Activated T-helper 9 cell treated with anti-CD3 and anti-CD28 coated beads, Interleukin-2, amount 50 U/mL, for 16 hours (primary cell): ENCODE results near the gene ABCG1.

Experiments
- DNase-seq: peaks from one replicate; pipeline ENCODE4 v3.0.0-alpha.2; 2020; ENCODE audit warnings: low read depth

ABCG1 gene

DNA sequence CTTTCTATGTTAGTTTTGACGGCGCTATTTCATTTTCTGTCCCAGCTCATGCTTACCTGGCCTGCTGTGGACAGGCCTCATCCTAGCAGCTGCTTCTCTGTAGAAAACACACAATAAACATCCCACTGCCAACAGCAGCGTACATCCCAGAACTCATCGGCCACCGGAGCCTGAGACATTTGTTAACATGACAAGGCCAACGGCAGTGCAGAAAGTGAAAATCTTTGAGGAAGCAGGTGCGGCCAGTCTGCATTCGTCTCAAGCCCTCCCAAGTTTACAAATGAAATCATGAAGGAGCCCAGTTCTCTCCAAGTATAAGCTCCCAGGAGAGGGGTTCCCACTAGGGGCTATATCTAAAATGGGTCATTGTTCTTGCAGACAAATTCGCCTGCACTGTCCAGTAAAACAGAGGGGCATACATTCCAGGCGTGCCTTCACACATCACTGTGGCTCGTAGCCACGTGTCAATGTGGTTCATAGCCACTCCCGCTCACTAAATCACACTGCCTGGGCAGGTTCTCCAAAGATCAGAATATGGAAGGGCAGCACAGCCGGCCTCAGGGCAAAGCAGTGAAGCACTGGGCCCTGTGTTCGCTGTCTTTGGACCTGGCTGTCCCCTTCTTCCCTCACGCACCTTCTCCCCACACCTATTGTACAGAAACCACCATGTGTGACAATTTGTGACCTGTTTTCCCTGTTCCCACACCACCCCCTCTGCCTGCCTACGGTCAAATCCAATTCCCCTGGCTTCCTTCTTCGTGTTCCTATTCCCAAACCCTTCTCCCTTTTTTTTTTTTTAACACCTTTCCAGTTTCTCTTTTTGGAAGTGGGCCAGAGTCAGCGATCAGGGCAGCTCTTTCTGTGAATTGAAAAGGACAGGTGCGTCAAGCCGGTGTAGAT, 27.0 kb upstream of the ABCG1 start:
- DNase-seq: no peak

DNA sequence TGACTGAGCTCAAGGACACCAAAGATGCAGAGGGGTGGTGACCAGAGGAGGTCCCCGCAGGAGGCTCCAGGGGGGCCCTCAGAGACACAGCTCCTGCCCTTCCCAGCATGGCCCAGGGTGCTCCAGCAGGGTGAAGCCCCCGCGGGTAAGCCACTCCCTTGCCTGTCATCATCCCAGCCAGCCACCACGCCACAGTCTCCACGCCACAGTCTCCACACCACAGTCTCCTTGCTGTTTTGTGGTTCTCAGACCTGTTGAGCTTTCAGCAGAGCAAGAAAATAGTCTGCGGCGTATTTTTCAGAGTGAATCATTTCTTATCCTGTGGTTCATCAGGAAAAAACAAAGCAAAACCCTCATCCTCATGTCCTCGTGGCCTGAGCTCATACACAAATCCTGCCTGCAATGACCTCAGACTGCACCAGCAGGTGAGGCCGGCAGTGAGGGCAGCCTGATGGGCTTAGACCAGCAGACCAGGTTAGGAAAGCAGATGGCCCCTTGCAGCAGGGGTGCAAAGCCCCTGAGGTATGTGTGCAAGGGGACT, 25.7 kb upstream of the ABCG1 start:
- DNase-seq: peak; percentile 29

DNA sequence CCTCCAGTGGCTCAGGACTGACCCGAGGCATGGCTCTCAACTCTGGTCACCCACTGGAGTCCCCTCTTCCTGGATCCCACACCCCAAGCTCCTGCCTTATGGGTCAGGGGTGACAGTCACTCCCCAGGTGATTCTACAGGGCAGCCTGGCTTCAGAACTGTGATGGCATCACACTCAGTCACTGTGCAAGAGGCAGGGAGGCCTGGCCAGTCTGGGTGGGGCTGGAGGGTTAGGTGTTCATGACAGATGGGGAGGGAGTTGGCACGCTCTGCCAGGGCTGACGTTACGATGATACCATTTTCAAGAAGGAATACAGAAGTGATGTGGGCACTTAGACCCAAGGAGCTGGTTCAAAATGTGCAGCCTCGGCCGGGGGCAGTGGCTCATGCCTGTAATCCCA, 25.2 kb upstream of the ABCG1 start:
- DNase-seq: no peak

DNA sequence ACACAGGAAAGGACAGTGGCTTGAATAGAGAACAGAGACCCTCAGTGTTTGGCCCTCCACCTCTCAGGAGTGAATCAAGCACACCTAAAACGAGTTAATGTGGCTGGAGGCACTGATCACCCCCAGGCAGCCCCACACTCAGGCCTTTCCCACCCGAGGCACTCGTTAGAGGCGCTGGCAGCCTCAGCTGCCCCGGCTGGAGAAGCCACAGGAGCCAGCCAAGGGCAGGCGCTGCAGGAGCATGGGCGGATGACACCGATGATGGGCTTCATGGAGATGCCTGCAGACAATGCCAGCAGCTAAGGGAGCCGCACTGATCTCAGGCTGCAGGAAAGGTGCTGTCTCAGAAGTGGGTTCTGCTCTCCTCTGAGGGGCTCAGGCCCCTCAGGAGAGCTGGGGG, 24.1 kb upstream of the ABCG1 start:
- no peak for DNase-seq

DNA sequence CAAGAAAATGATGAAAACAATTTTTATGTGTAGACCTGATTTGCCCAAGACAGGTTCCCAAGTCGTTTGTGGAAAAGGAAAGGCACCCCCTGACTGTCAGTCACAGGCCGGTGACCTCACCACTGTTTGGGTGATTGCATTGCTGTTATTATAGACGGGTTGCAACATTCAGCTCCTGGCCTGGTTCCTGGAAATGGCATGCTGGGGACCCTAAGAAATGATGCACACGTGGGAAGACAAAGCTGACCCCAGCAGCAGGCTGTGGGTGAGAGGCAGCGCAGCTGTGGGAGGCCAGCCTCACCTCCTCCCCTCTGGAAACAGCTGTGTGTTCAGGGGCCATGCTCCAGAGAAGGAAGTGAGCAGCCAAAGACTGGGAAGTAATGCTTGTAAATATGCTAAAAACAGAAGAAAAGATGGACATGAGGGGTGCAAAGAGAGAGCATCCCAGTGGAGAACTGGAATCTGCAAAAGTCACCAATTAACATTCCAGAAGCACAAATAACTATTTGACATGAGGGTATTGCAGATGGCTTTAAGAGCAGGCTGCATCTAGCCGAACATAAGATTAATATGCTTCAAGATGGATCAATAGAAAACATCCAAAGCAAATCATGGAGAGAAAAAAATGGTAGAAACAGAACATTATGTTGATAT, 23.4 kb upstream of the ABCG1 start:
- no peak for DNase-seq

DNA sequence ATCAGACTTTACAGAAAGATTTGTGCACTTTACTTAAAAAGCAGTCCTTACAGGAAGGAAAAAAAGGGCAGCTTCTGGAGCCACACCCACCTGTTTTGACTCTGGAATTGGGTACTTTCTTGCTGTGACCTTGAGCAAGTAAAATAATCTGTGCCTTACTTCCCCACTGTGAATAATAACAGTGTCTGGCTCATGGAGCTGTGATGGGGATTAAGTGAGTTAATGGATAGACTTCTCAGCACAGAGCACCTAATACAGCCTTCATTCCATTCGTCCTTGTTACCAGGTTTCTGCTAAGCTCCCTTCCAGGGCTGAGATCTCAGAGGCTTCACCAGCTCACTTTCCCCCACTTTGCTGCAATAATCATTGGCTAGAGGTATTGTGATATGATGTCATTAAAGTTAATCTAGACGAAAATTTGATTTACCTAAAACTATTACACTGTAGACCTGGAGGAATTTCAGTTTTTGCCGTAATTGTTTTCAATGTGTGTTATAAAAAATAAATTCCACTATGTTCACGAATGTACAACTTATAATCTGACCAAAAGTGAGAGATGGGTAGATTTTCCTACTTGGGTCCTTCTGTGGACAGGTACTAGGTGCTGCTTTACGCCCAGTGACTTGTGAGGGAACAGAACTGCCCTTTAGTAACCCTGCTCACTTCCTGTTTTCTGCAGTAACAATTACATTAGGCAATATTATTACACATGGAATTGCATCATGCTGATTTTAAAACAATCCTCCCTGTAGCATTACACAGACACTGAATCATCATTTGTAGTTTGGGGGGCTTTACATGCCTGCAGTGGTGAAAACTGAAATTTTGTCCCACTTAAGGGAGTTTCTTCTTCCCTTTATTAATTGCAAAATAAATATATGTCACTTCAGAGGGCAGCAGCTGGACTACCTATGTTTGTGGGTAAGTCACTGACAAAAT, 19.7 kb upstream of the ABCG1 start:
- no peak for DNase-seq

DNA sequence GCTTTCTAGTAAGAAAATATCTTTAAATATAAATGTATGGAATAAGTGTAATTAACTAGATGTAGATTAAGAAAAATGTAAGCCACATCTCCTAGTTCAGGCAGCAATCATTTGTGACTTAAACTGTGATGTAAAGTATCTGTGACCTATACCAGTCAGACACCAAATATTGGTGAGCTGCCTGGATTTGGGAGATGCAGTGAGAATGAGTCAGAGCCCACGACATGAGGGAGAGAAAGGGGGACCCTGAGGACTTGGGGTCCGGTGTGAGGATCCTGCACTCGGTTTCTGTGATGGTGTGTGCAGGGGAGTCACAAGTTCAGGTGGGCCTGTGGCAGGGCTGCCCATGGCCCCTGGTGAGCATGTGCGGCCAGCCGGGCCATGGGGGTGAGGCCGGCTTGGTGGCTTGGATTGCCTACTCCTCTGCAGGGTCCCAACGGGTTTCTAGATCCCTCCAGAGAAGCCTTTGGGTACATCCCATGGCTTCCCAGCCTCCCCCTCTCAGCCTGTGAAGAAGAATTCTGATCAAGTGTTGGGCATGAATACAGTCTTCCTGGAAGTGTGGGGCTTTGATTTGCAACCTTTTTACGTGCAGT, 19.0 kb upstream of the ABCG1 start:
- DNase-seq: no peak

DNA sequence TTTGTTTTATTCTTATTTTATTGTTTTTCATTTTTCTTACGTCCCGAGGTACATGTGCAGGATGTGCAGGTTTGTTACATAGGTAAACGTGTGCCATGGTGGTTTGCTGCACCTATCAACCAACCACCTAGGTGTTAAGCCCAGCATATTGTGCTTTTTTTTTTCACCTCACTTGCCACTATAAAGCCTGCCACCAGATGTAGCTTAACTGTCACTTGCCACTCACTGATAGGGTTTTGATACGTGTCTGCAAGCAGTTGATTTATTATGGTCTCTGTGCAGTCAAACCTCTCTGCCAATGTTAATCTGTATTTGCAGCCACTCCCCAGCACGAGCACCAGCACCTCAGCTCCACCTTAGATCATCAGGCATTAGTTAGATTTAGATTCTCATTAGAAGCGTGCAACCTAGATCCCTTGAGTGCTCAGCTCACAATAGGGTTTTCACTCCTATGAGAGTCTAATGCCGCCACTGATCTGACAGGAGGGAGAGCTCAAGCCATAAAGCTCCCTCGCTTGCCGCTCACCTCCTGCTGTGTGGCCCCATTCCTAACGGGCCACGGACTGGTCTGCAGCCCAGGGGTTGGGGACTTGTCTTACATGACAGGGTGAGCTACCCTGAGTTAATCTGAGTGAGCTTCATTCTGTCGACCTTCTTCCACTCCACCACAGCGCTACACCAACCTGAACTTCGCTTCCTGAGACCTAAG, 17.9 kb upstream of the ABCG1 start:
- no peak for DNase-seq

DNA sequence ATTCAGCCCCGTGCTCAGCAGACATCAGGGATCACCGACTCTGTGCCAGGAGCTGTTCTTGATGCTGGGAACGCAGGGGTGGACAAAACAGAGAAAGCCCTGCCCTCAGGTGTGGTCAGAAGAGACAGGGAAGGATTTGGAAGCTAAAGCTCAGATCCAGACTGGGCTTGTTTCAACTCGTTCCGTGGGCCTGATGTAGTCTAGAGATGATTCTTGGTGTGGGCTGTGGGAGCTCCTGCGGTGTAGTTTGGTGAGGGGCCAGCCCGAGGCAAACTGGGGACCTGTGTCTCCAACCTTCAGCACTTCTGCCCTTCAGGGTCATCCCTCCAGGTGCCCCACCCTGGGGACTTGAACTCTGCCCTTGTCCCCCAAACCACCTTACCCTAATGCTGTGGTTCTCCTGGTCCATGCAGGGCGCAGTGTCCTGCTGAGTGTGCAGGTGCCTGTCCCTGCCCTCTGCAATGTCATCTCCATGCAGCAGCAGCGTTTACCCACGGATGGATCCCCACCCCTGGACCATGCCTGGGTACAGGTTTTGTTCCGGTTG, 17.3 kb upstream of the ABCG1 start:
- DNase-seq: no peak

DNA sequence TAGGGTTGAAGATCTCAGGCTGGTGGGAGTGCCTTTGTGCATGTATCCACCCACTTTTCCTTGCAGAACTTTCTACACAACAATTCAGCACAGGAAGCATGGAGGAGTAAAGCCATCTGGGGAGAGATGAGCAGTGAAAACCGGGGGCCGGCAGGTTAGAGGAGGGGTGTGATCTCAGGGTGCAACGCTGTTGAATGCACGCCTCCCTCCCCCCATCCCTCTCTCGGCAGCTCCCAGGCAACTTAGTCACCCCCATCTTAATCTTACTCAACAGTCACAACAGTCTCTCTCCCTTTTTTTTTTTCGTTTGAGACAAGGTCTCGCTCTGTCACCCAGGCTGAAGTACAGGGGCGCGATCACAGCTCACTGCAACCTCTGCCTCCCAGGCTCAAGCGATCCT, 16.6 kb upstream of the ABCG1 start:
- DNase-seq: no peak

DNA sequence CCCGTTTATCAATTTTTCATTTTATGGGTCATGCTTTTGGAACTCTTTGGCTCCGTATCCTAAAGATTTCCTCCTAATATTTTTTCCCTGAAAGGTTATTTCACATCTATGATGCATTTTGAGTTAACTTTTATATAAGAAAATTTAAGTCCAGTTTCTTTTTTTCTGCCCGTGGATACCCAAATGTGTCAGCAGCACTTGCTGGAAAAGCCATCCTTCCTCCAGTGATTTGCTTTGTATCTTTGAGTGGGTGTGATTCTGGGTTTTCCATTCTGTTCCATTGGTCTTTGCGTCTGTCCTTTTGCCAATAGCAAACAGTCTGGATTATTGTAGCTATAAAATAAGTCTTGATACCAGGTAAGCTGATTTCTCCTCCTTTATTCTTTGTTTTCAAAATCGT, 15.6 kb upstream of the ABCG1 start:
- DNase-seq: no peak

DNA sequence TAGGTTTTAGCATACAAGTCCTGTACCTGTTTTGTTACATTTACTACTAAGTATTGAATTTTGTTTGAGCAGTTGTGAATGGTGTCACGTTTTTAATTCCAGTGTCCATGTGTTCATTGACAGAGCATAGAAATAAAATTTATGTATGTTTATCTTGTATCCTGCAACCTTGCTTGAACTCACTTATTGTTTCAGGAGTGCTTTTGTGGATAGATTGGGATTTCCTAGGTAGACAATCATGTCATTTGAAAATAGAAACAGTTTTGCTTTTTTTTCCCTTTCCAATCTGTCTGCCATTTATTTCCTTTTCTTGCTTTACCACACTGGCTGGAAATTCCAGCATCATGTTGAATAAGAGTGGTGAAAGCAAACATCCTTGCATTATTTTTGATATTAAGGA, 15.0 kb upstream of the ABCG1 start:
- DNase-seq: no peak

DNA sequence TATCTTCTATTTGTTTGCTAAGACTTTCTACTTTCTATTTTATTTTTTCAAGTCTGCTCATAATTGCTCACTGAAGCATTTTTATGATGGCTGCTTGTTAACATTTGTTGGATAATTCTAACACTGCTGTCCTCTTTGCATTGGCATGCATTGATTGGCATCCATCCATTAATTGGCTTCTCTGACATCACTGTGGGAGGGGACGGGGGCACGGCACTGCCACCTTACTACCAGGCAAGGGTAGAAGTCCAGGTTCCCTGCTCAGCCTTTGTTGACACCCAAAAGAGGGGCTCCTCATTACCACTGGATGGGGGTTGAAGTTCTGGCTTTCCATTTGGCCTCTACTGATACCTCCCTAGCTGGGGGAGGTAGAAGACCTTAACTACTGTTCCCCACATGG, 11.5 kb upstream of the ABCG1 start:
- DNase-seq: no peak

DNA sequence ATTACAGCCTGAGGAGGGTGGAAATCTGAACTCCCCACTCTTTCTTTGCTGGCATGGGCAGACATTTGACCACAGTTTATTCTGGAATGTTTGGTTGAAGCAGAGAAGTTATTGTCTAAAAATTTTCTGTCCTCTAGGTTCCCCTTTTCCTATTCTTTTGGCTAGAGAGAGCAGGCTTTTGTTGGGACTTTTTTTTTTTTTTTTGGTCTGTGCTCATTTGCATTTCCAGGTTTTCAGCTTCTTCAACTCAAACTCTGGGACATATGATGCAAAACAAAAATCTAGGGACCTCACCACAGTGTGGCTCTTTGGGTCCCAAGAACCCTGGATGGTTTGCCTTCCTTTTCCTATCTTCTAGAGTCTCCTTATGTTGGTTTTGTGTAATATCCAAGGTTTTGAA, 10.9 kb upstream of the ABCG1 start:
- no peak for DNase-seq

DNA sequence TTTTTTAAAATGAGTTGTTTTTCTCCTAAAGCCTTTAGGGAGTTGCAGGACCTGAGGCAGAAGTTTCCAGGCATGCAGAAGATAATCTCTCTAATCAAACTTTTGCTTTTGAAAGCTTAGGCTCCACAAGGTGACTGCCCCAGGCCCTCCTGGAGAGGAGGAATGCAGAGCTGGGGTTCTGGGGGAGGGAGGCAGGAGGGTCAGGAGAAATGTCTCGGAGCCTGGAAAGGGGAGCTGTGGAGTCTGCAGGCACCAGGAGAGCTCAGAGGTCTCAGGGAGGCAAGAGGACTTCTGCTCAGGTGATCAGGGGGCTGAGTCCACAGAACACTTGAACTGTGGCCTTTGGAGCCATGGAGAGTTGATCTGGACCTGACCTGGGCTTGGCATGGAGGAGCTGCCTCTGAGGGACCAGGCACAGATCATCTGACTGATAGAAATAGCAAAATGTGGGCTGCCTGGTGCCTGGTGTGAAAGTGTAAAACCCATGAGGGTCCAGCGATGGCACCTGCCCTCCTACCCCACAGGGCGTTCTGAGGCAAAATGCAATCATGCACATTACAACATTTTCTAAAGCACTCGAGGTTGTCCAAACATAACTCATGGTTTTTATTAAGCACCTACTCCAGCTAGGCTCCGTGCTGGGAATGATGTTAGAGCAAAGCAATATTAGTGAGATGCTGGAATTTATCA, 10.0 kb upstream of the ABCG1 start:
- DNase-seq: no peak

DNA sequence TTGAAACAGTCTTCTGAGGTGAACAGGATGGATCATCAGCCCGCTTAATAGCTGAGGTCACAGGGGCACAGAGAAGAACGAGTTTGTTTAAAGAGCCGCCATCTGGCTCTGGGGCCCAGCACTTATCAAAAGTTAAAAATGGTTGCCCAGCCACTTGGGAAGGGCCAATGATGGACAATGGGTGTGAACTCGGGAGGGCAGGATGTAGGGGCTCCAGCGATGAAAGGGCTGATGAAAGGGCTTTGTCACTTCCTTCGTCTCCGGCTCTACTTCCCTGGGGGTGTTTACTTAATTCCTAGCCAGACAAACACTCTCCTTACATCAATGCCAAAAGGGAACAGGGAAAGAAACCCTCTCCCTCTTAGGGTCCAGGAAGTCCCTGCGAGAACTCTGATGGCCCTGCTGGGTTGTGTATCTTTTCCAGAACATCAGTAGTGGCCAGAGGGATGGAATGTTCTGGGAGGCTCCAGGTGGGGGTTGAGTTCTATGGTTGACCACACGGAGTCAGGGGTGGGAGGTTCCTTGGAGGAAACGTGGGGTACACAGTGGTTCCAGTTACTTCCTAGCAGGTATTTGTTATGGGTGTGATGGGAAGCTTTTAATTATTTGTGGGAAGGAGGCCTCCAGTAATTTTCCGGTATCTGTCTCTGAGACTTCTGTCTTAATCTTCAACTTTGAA, 9.0 kb upstream of the ABCG1 start:
- DNase-seq: no peak

DNA sequence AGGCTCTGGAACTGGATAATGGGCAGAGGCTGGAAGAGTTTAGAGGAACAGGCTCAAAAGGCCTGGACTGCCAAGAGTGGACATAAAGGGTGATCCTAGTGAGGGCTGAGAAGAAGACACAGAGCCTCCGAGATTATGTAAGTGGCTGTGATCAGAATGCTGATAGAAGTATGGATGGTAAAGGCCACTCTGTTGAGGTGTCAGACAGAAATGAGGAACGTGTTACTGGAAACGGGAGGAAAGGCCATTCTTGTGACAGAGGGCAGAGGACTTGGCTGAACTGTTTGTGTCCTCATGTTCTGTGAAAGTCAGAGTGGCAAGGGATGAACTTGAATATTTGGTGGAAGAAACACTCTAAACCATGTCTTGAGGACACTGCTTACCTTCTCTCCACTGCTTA, 6.7 kb upstream of the ABCG1 start:
- DNase-seq: no peak

DNA sequence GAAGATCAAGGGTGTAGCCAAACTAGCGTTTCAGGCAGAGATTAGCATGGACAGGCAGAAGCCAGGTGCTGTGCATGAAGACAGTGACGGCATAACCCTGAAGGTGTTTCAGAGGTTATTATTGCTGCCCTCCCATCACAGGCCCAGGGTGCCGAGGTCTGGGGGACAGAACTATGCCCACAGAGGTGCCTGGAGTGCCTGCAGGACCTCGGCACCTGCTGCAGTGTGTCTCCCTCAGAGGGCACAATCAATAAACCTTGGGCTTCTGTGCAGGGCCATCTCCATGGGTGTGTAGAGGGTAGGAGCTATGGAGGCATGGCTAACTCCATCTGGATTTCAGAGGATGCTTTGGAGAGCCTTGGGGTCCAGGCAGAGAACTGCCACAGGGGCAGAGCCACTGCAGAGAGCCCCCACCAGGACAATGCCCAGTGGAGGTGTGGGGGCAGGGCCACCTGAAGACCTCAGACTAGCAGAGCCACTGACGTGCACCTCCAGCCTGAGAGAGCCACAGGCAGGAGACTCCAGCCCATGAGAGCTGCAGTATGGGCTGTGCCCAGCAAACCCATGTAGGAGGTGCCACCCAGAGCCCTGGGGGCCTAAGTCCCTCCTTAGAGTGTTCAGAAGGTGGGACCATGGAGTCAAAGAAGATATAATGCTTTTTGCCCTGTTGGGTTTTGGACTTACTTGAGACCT, 5.7 kb upstream of the ABCG1 start:
- DNase-seq: no peak

DNA sequence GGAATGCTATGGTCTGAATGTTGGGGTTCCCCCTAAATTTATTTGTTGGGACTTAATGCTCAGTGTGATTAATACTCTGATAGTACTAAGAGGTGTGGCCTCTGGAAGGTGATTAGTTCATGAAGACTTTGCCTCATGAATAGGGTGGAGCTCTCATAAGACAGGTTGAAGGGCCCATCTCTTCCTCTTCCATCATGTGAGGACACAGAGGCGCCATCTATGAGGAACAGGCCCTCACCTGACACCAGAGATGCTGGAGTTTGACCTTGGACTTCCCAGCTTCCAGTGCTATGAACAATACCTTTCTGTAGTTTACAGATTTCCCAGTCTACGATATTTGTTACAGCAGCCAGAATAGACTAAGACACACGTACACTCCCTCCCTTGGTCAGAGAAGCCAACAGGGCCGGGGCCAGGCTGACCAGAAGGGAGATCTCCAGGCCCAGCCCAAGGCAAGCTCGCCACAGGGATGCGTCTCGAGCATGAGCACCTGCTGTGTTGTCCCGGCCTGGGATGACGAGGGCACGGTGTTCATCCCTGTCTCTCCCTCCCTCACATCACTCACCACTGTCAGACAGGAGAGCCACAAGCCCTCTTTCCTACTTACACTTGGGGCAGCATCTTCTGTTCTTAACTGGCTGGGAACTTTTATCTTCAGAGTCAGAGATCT, 4.7 kb upstream of the ABCG1 start:
- DNase-seq: no peak
